Measurements from ENCODE around the gene RASGRF2. TPM values are rescaled to one million over a fixed set of nuclear protein-coding genes. Genes with fewer than 3 reads are reported as not detected.

The RASGRF2 gene
- total and polyA plus RNA-seq, 2 of the 13 experiments (the other 11 are each of a cell fraction or from before 2014, with no cell fraction given), result 23.6 to 29.0 TPM

DNA sequence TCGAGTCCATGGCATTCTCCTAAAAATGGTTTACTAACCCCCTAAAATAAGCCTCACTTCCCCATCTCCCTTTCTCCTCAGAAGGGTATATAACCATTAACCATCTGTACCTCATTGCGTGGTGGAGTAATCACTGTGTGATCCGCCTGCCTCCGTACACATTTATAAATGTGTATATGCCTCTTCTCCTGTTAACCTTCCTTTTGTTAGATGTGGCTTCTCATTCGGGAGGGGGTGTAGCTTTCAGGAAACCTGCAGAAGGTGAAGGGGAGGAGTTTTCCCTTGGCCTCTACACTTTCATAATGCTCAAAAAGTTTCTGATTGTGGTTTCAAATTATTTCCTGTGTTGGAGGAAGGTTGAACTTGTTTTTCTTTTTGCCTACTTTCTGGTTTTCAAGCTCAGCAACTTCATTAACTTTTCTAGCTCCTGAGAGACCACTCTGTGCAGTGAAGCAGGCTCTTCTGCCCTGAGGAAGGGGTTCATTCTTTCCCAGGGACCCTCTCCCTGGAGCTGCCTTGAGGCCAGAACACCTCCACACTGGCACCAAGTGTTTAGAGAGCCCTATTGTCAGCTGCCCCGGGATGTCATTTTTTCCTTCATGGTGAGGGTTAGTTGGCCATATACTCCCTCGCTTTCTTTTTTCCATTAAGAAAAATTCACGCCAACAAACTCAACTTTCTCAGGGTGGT, 46.9 kb downstream of the RASGRF2 start:
- in situ Hi-C loops (cut with HindIII; ENCODE audit: extremely low pct_ligation_motif_present, low pct_unique_long_range_greater_than_20kb) (no loop called here), intact Hi-C loops (cut with micrococcal nuclease; ENCODE audit: unreplicated experiment) (no loop called here)
- Histone ChIP-seq H3K27ac (ENCODE audit: extremely low read length, insufficient read depth, low read length) (no peak overlapping the region), H4K20me1 (ENCODE audit: insufficient read depth, low read length) (no peaks in the 10 kb centered on the region), H3K36me3 (replicated peaks in 1 of 2; ENCODE audit: control insufficient read depth in 1 of 2, insufficient read depth in 2 of 2, low read length in 2 of 2) (peaks cover 9 to 14% of the 10 kb centered on the region in 2 experiments), H3K27me3 (ENCODE audit: control insufficient read depth in 1 of 2, insufficient read depth in 2 of 2, low read length in 2 of 2) (no peaks in the 10 kb centered on the region), H2AFZ (ENCODE audit: low read length) (no peak overlapping the region), H3K79me2 (ENCODE audit: insufficient read depth, low read length) (peaks cover 76% of the 10 kb centered on the region), H3K4me1 (ENCODE audit: insufficient read depth, low read length) (peaks cover 13% of the 10 kb centered on the region), H3K9ac (ENCODE audit: insufficient read depth, low read depth, low read length) (no peak overlapping the region), H3K4me2 (ENCODE audit: low read depth, low read length) (no peak overlapping the region), H3K4me3 (replicated peaks in 1 of 3; ENCODE audit: insufficient read depth in 1 of 3, low read depth in 2 of 3, low read length in 3 of 3) (no peak overlapping the region), H3K9me3 (ENCODE audit: low read length) (no peaks in the 10 kb centered on the region)
- 95% methylated on average over 8 of the region's 8 CpGs for WGBS (ENCODE audit: low lambda C conversion rate)
- ATAC-seq, result no peak
- ChIA-PET POLR2A (no interaction called here), CTCF (ENCODE audit: low intra/inter-chr PET ratio, low total read pairs) (no interaction called here)
- DNase-seq (ENCODE audit: low spot score), result no peak
- TF ChIP-seq U2AF2 (IDR thresholded peaks at IDR 0.05; ENCODE audit: low read depth, low read length) (no peak), HMGA1 (CRISPR knock-in tag; conservative IDR thresholded peaks at IDR 0.05) (no peak), ZNF839 (CRISPR knock-in tag; IDR thresholded peaks at IDR 0.05; ENCODE audit: borderline replicate concordance) (no peak), HOXA3 (CRISPR knock-in tag; IDR thresholded peaks at IDR 0.05) (no peak)
- TF ChIP-seq, protein P1, sequence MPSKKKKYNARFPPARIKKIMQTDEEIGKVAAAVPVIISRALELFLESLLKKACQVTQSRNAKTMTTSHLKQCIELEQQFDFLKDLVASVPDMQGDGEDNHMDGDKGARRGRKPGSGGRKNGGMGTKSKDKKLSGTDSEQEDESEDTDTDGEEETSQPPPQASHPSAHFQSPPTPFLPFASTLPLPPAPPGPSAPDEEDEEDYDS (CRISPR knock-in tag; IDR thresholded peaks at IDR 0.05), result no peak
- TF ChIP-seq, protein P2, sequence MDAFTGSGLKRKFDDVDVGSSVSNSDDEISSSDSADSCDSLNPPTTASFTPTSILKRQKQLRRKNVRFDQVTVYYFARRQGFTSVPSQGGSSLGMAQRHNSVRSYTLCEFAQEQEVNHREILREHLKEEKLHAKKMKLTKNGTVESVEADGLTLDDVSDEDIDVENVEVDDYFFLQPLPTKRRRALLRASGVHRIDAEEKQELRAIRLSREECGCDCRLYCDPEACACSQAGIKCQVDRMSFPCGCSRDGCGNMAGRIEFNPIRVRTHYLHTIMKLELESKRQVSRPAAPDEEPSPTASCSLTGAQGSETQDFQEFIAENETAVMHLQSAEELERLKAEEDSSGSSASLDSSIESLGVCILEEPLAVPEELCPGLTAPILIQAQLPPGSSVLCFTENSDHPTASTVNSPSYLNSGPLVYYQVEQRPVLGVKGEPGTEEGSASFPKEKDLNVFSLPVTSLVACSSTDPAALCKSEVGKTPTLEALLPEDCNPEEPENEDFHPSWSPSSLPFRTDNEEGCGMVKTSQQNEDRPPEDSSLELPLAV (CRISPR knock-in tag; conservative IDR thresholded peaks at IDR 0.05; ENCODE audit: low read depth), result no peak
- TF ChIP-seq, protein P3, sequence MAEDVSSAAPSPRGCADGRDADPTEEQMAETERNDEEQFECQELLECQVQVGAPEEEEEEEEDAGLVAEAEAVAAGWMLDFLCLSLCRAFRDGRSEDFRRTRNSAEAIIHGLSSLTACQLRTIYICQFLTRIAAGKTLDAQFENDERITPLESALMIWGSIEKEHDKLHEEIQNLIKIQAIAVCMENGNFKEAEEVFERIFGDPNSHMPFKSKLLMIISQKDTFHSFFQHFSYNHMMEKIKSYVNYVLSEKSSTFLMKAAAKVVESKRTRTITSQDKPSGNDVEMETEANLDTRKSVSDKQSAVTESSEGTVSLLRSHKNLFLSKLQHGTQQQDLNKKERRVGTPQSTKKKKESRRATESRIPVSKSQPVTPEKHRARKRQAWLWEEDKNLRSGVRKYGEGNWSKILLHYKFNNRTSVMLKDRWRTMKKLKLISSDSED (CRISPR knock-in tag; IDR thresholded peaks at IDR 0.05), result no peak
- BruUV-seq (replicated peaks), result no TSS peak
- no peak for FAIRE-seq

All from HepG2 (cell line).